ENCODE results near the gene UGT1A9.
"Not testable (repeated sequence)": the region's sequence is repeated elsewhere in the genome, so short reads cannot be mapped to it uniquely, and the experiment has no call there.

Gene UGT1A9

DNA sequence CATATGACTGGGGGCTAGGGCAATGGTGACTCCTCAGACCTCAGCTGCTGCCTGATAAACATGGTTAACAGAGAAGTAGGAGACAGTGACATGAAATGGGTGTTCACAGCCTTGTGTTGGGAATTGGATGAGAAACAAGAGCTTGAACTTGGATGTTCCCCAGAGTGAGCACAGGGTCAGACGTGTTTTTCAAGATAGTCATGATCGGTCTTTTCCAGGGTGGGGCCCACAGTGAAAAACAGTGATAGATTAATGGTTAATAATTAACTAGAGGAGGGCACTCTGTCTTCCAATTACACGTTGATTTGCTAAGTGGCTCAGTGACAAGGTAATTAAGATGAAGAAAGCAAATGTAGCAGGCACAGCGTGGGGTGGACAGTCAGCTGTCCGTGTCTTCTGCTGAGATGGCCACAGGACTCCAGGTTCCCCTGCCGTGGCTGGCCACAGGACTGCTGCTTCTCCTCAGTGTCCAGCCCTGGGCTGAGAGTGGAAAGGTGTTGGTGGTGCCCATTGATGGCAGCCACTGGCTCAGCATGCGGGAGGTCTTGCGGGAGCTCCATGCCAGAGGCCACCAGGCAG is 57.1 kb downstream of the UGT1A9 start, which contains the start of gene UGT1A3:
UGT1A3 (plus strand) TSS at position 320 of the 579 bp plus-strand sequence; CDS start at position 405, 85 bp downstream.
- DNase-seq (ENCODE audit: low read depth in 1 of 2, low spot score in 1 of 2): no peak
- H3K27ac ChIP-seq (replicated peaks): no peak within 1 kb of the TSS
- H3K27me3 ChIP-seq (ENCODE audit: insufficient read depth, poor library complexity, severe bottlenecking): no peaks in the 10 kb centered on the region
- no peak for TF ChIP-seq GABPA (IDR thresholded peaks at IDR 0.05; ENCODE audit: low read depth)
- H3K4me3 ChIP-seq (replicated peaks; ENCODE audit: insufficient read depth, low read length): no peak within 1 kb of the TSS

DNA sequence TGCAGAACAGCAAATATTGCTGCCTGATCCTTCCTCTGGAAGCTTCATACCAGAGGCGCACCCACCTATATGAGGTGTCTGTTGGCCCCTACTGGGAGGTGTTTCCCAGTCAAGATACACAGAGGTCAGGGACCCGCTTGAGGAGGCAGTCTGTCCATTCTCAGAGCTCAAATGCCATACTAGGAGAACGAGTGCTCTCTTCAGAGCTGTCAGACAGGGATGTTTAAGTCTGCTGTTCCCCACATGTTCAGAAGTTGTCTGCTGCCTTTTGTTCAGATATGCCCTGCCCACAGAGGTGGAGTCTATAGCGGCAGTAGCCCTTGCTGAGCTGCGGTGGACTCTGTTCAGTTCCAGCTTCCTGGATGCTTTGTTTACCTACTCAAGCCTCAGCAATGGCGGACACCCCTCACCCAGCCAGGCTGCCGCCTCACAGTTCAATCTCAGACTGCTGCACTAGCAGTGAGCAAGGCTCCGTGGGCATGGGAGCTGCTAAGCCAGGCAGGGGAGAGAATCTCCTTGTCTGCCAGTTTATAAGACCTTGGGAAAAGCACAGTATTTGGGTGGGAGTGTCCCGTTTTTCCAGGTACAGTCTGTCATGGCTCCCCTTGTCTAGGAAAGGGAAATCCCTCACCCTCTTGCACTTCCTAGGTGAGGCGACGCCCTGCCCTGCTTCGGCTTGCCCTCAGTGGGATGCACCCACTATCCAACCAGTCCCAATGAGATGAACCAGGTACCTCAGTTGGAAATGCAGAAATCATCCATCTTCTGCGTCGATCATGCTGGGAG is 65.4 kb downstream of the UGT1A9 start:
- not testable (repeated sequence) for DNase-seq (ENCODE audit: low read depth in 1 of 2, low spot score in 1 of 2); H3K27ac ChIP-seq (replicated peaks)

DNA sequence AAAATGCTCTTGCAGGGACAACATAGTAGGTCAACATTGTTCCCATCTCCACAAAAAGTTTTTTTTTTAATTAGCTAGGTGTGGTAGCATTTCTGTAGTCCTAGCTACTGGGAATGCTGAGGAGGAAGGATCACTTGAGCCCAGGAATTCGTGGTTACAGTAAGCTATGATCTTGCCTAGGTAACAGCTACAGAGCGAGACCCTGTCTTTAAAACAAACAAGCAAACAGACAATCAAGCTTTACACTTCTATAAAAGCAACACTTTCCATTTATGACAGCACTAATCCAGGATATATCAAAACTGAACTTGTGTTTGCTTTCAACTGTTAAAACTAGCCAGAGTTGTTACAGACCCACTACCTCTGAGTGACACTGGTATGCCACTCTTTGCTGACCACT is 69.2 kb downstream of the UGT1A9 start:
- Histone ChIP-seq H3K27ac (replicated peaks) (no peak overlapping the region), H3K4me3 (replicated peaks; ENCODE audit: insufficient read depth, low read length) (no peak overlapping the region), H3K27me3 (ENCODE audit: insufficient read depth, poor library complexity, severe bottlenecking) (peaks cover 2% of the 10 kb centered on the region)
- TF ChIP-seq SPI1 (IDR thresholded peaks at IDR 0.05; ENCODE audit: borderline replicate concordance, low read depth) (no peak), POLR2AphosphoS5 (IDR thresholded peaks at IDR 0.05; ENCODE audit: low read depth) (no peak), REST (IDR thresholded peaks at IDR 0.05; ENCODE audit: insufficient replicate concordance, low read depth) (no peak)
- TF ChIP-seq, protein P1, sequence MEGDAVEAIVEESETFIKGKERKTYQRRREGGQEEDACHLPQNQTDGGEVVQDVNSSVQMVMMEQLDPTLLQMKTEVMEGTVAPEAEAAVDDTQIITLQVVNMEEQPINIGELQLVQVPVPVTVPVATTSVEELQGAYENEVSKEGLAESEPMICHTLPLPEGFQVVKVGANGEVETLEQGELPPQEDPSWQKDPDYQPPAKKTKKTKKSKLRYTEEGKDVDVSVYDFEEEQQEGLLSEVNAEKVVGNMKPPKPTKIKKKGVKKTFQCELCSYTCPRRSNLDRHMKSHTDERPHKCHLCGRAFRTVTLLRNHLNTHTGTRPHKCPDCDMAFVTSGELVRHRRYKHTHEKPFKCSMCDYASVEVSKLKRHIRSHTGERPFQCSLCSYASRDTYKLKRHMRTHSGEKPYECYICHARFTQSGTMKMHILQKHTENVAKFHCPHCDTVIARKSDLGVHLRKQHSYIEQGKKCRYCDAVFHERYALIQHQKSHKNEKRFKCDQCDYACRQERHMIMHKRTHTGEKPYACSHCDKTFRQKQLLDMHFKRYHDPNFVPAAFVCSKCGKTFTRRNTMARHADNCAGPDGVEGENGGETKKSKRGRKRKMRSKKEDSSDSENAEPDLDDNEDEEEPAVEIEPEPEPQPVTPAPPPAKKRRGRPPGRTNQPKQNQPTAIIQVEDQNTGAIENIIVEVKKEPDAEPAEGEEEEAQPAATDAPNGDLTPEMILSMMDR (IDR thresholded peaks at IDR 0.05; ENCODE audit: insufficient read depth, low read length): no peak
- no peak for DNase-seq (ENCODE audit: low read depth in 1 of 2, low spot score in 1 of 2)

More for the DNA sequence above, 65.4 kb downstream of the UGT1A9 start:
- H3K27me3 ChIP-seq (ENCODE audit: insufficient read depth, poor library complexity, severe bottlenecking); H3K4me3 ChIP-seq (replicated peaks; ENCODE audit: insufficient read depth, low read length): not testable (repeated sequence)

DNA sequence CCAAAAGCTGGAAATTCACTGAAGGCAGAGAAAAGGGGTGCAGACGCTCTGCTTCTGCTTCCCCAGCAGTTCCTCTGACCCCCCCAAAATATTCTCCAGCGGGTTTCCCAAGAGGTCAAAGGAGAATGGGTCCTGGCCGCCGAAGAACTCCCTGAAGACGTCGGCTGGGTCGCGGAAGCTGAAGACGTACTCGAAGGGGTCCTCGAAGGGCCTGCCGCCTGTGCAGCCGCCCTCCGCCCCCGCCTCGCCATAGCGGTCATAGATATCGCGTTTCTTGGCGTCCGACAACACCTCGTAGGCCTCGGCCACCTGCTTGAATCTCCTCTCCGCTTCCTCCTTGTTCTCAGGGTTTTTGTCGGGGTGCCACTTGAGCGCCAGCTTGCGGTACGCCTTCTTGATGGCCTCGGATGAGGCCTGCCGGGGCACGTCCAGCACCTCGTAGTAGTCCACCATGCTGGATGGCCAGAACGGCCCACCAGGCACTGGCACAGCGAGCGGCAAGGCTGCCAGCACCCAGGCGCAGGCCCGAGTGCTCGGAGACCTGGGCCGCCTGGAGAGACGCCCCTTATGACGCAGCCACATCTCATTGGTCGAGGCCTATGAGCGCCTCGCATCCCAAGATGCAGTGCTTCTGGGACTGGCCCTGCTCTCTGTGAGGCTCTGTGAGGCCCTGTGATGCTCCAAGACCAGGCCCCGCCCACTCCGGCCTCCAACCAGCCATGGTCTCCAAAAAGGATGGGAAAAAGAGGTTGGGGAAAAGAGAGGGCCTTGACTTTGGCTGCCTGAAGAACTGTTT is 72.0 kb downstream of the UGT1A9 start:
- no peak for TF ChIP-seq GABPA (IDR thresholded peaks at IDR 0.05; ENCODE audit: low read depth)
- TF ChIP-seq SPI1 (IDR thresholded peaks at IDR 0.05; ENCODE audit: borderline replicate concordance, low read depth): no peak
- no peak for TF ChIP-seq POLR2AphosphoS5 (IDR thresholded peaks at IDR 0.05; ENCODE audit: low read depth)
- TF ChIP-seq, protein P1 (IDR thresholded peaks at IDR 0.05; ENCODE audit: insufficient read depth, low read length): no peak
- no peak for DNase-seq (ENCODE audit: low read depth in 1 of 2, low spot score in 1 of 2)
- Histone ChIP-seq H3K27me3 (ENCODE audit: insufficient read depth, poor library complexity, severe bottlenecking) (peaks cover 2% of the 10 kb centered on the region), H3K4me3 (replicated peaks; ENCODE audit: insufficient read depth, low read length) (no peak overlapping the region), H3K27ac (replicated peaks) (no peak overlapping the region)

DNA sequence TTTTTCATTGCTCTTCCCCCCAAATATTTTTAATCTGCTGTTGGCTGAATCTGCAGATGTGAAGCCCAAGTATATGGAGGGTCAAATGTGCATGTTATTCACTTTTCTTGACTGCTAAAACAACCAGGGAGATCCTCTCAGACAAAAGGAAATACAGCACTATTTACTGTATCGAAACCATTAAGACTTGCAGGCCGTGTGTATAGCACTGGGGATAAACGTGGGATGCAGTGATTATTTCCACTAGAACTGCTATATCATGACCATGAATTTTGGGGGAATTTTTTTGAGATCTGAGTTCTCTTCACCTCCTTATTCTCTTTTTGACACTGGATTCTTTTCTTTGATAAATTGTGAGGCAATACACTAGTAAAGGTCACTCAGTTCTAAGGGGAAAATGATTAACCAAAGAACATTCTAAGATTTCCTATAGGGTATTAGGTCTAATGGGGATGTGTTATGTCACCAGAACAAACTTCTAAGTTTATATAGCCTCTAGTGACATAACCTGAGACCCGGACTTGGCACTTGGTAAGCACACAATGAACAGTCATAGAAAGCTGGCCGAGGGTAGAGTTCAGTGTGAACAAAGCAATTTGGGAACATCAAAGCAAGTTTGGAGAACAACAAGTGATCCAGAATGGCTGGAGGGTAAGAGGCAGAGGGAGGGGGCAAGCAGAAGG is 73.5 kb downstream of the UGT1A9 start:
- TF ChIP-seq POLR2AphosphoS5 (IDR thresholded peaks at IDR 0.05; ENCODE audit: low read depth) (no peak), SPI1 (IDR thresholded peaks at IDR 0.05; ENCODE audit: borderline replicate concordance, low read depth) (no peak)
- no peak for DNase-seq (ENCODE audit: low read depth in 1 of 2, low spot score in 1 of 2)
- Histone ChIP-seq H3K4me3 (replicated peaks; ENCODE audit: insufficient read depth, low read length) (no peak overlapping the region), H3K27ac (replicated peaks) (no peak overlapping the region), H3K27me3 (ENCODE audit: insufficient read depth, poor library complexity, severe bottlenecking) (peaks cover 2% of the 10 kb centered on the region)

- not testable (repeated sequence) for DNase-seq (ENCODE audit: low read depth in 1 of 2, low spot score in 1 of 2); H3K4me3 ChIP-seq (replicated peaks; ENCODE audit: insufficient read depth, low read length); H3K27me3 ChIP-seq (ENCODE audit: insufficient read depth, poor library complexity, severe bottlenecking); H3K27ac ChIP-seq (replicated peaks)
Observed at GRCh38 chr2:233745838-233746237, 74.1 kb downstream of the UGT1A9 start.
